ENCODE data around the gene KIAA1217.
A peak's percentile ranks its signal among the peaks of the same experiment; 100 is the strongest.

The KIAA1217 gene

GRCh38 chr10:24202181-24202570, 6.8 kb upstream of the KIAA1217 start (continued):
- TF ChIP-seq ZFP37 (tag by site-specific recombination; IDR thresholded peaks at IDR 0.05) (no peak), ZSCAN4 (tag by site-specific recombination; IDR thresholded peaks at IDR 0.05) (no peak), ZNF335 (tag by site-specific recombination; conservative IDR thresholded peaks at IDR 0.05) (no peak), ZNF174 (tag by site-specific recombination; IDR thresholded peaks at IDR 0.05) (no peak), ZNF692 (tag by site-specific recombination; IDR thresholded peaks at IDR 0.05) (no peak), ZNF311 (tag by site-specific recombination; IDR thresholded peaks at IDR 0.05; ENCODE audit: borderline replicate concordance) (no peak), ZNF341 (tag by site-specific recombination; IDR thresholded peaks at IDR 0.05; ENCODE audit: low read depth) (no peak), ZBTB6 (tag by site-specific recombination; IDR thresholded peaks at IDR 0.05) (no peak), ZNF561 (tag by site-specific recombination; IDR thresholded peaks at IDR 0.05; ENCODE audit: borderline replicate concordance) (no peak)

GRCh38 chr10:24205821-24206220, 3.1 kb upstream of the KIAA1217 start:
- peaks cover 13% of the 10 kb centered on the region for H3K4me1 ChIP-seq (ENCODE audit: control insufficient read depth, insufficient read depth, low read length)
- no peaks in the 10 kb centered on the region for H3K36me3 ChIP-seq (ENCODE audit: control insufficient read depth in 2 of 2, insufficient read depth in 1 of 2, low read length in 2 of 2)
- no peaks in the 10 kb centered on the region for H3K9me3 ChIP-seq (ENCODE audit: control insufficient read depth, insufficient read depth, low read depth, low read length)
- H3K4me3 ChIP-seq (ENCODE audit: low read depth, low read length), result no peak overlapping the region
- H3K27ac ChIP-seq (ENCODE audit: extremely low read depth, low read depth, low read length), result no peak overlapping the region
- POLR2A ChIA-PET, result no interaction called here
- CTCF ChIA-PET, result interaction anchor here (0.5 to 1.8 kb wide), 4 partner anchors 7 to 487 kb away, joined by 3 to 8 read pairs (median 4); no protein-coding TSS in a partner anchor
- no peak for TF ChIP-seq SP2 (tag by site-specific recombination; IDR thresholded peaks at IDR 0.05)
- TF ChIP-seq ZNF488 (tag by site-specific recombination; IDR thresholded peaks at IDR 0.05), result no peak
- no peak for TF ChIP-seq SCRT1 (tag by site-specific recombination; IDR thresholded peaks at IDR 0.05; ENCODE audit: borderline replicate concordance)
- TF ChIP-seq ZNF239 (tag by site-specific recombination; IDR thresholded peaks at IDR 0.05), result no peak
- no peak for TF ChIP-seq ZNF174 (tag by site-specific recombination; IDR thresholded peaks at IDR 0.05)
- TF ChIP-seq ZNF544 (tag by site-specific recombination; IDR thresholded peaks at IDR 0.05), result no peak
- TF ChIP-seq ZNF16 (tag by site-specific recombination; IDR thresholded peaks at IDR 0.05; ENCODE audit: low read depth), result no peak

GRCh38 chr10:24206334-24206733, 2.6 kb upstream of the KIAA1217 start:
- ChIA-PET POLR2A (no interaction called here), CTCF (interaction anchor here (0.6 to 1.8 kb wide), 4 partner anchors 8 to 487 kb away, joined by 3 to 8 read pairs (median 4); no protein-coding TSS in a partner anchor)
- TF ChIP-seq ZSCAN23 (tag by site-specific recombination; IDR thresholded peaks at IDR 0.05), result no peak
- no peaks in the 10 kb centered on the region for H3K36me3 ChIP-seq (ENCODE audit: control insufficient read depth in 2 of 2, insufficient read depth in 1 of 2, low read length in 2 of 2)
- no peak overlapping the region for H3K4me3 ChIP-seq (ENCODE audit: low read depth, low read length)
- no peaks in the 10 kb centered on the region for H3K9me3 ChIP-seq (ENCODE audit: control insufficient read depth, insufficient read depth, low read depth, low read length)
- H3K27ac ChIP-seq (ENCODE audit: extremely low read depth, low read depth, low read length), result no peak overlapping the region
- H3K4me1 ChIP-seq (ENCODE audit: control insufficient read depth, insufficient read depth, low read length), result peaks cover 13% of the 10 kb centered on the region

- TF ChIP-seq ZBTB20 (tag by site-specific recombination; IDR thresholded peaks at IDR 0.05) (0 out of 2 replicates have a peak, but pooled peaks have one; percentile 12), ZSCAN16 (tag by site-specific recombination; IDR thresholded peaks at IDR 0.05) (no peak), ZNF792 (tag by site-specific recombination; IDR thresholded peaks at IDR 0.05) (no peak), ZNF148 (tag by site-specific recombination; IDR thresholded peaks at IDR 0.05; ENCODE audit: borderline replicate concordance) (no peak), ZNF677 (tag by site-specific recombination; IDR thresholded peaks at IDR 0.05) (no peak), ZNF530 (tag by site-specific recombination; IDR thresholded peaks at IDR 0.05; ENCODE audit: low read depth) (no peak), ZNF670 (tag by site-specific recombination; IDR thresholded peaks at IDR 0.05; ENCODE audit: low read depth) (no peak), KLF16 (tag by site-specific recombination; IDR thresholded peaks at IDR 0.05) (no peak)
- Histone ChIP-seq H3K27ac (ENCODE audit: extremely low read depth, low read depth, low read length) (no peak overlapping the region), H3K9me3 (ENCODE audit: control insufficient read depth, insufficient read depth, low read depth, low read length) (no peaks in the 10 kb centered on the region), H3K4me3 (ENCODE audit: low read depth, low read length) (no peak overlapping the region), H3K36me3 (ENCODE audit: control insufficient read depth in 2 of 2, insufficient read depth in 1 of 2, low read length in 2 of 2) (no peaks in the 10 kb centered on the region), H3K4me1 (ENCODE audit: control insufficient read depth, insufficient read depth, low read length) (peaks cover 13% of the 10 kb centered on the region)
- ChIA-PET POLR2A (no interaction called here), CTCF (interaction anchor here (0.6 to 1.8 kb wide), 3 partner anchors 11 to 293 kb away, joined by 3 to 8 read pairs (median 3); no protein-coding TSS in a partner anchor)
Observed at GRCh38 chr10:24206926-24207325, 2.0 kb upstream of the KIAA1217 start.
